K562 (cell line): ENCODE data around the gene SLC25A18.

Source experiments
- C11orf30 ChIP-seq: fragments of 450-650 bp; IDR thresholded peaks from 2 replicates; pipeline ENCODE4 v1.6.1; 2016; ENCODE audit warnings: low read depth, mild to moderate bottlenecking
- GABPA ChIP-seq: fragments of 200-800 bp; sonication (Bioruptor generic); conservative IDR thresholded peaks from 2 replicates; pipeline ENCODE4 v1.6.1; 2016; ENCODE audit warnings: low read depth, missing genetic modification characterization, missing compliant biosample characterization
- MAFK ChIP-seq: IDR thresholded peaks from 2 replicates; pipeline ENCODE4 v1.6.1; 2011; ENCODE audit warnings: low read length, improper control_type of control experiment
- RBM39 ChIP-seq: fragments of 200-400 bp; formaldehyde crosslinking; optimal IDR thresholded peaks from 2 replicates; pipeline ENCODE3; 2018; ENCODE audit warnings: low read depth, low read length
- ZKSCAN8 ChIP-seq: fragments of 200-800 bp; sonication (Bioruptor generic); IDR thresholded peaks from 2 replicates; pipeline ENCODE4 v1.6.1; 2016; ENCODE audit warnings: missing genetic modification characterization, missing compliant biosample characterization
- ZNF24 ChIP-seq: fragments of 450-650 bp; IDR thresholded peaks from 2 replicates; pipeline ENCODE4 v1.6.1; 2016
- ZNF436 ChIP-seq: fragments of 250-450, 450-650 bp; sonication (Bioruptor Pico); formaldehyde crosslinking; IDR thresholded peaks from 2 replicates; pipeline ENCODE4 v1.7.0; 2020; ENCODE audit warnings: mild to moderate bottlenecking

DNA sequence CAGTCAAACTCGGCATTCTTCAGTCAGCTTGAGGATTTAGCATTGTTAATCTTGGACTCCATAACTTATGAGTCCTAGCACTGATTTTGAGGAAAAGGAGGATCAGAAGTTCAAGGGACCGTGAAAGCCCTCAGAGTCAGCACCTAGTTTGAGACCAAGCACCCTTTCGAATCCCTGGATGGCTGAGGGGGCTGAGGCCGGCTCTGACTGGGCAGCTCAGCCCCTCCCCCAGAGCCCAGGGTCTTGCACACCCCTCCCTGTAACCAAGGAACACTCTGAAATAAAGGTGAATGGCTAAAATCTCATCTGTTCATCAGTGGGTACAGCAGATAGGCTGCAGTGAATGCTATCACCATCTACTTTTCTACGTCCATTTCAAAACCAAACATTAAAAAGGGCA is 27.3 kb downstream of the SLC25A18 start:
- TF ChIP-seq GABPA (tag) (no peak), C11orf30 (no peak), MAFK (no peak), RBM39 (no peak), ZNF24 (no peak), ZKSCAN8 (CRISPR knock-in tag) (no peak), ZNF436 (CRISPR knock-in tag) (no peak)
